ENCODE data around the gene CRYGD. TPM values are rescaled to one million over a fixed set of nuclear protein-coding genes. Genes with fewer than 3 reads are reported as not detected.

CRYGD gene
- total RNA-seq, 4 donors from 2014 or later, result not detected

- TF ChIP-seq POLR2A (IDR thresholded peaks at IDR 0.05), result no peak
- no peak for TF ChIP-seq CTCF (IDR thresholded peaks at IDR 0.05)
- Histone ChIP-seq H3K36me3 (no peaks in the 10 kb centered on the region), H3K4me3 (no peak overlapping the region), H3K9me3 (no peaks in the 10 kb centered on the region), H3K4me1 (no peaks in the 10 kb centered on the region), H3K27me3 (no peaks in the 10 kb centered on the region), H3K27ac (no peak overlapping the region)
- intact Hi-C loops (cut with DNase I), result no loop called here
- DNase-seq, result no peak
Observed at GRCh38 chr2:208093128-208093527, 31.2 kb downstream of the CRYGD start.

DNA sequence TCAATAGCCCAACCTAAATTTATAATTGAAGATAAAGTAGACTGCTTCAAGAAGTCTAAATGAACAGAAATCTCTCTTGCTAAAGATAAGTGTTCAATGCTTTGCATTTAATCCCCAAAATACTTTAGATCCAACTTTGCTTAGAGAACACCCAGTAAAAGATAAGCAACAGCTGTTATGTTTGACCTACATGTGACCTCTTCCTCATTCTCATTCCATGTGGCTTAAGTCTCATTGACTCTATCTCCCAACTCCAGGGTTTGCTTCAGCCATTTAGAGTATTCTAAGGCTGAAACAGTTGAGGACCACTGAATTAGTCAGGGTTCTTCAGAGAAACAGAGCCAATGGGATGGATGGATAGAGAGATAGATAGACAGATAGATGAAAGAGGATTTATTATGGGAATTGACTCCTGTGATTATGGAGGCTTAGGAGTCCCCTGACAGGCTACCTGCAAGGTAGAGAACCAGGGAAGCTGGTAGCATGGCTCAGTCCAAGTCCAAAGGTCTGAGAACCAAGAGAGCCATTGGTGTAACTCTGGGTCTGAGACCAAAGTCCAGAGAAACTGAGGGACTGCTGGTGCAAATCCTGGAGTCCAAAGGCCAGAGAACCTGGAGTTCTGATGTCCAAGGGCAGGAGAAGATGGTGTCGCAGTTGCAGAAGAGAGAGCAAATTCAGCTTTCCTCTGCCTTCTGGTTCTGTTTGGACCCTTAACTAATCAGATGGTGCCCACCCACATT is 32.1 kb downstream of the CRYGD start:
- no peak overlapping the region for H3K27ac ChIP-seq
- no peaks in the 10 kb centered on the region for H3K4me1 ChIP-seq
- H3K9me3 ChIP-seq, result no peaks in the 10 kb centered on the region
- 100% methylated on average over 1 of the region's 1 CpG for WGBS, 2 donors
- H3K36me3 ChIP-seq, result no peaks in the 10 kb centered on the region
- no peak for TF ChIP-seq POLR2A (IDR thresholded peaks at IDR 0.05)
- no peak for TF ChIP-seq CTCF (IDR thresholded peaks at IDR 0.05)
- DNase-seq, result no peak
- intact Hi-C loops (cut with DNase I), result no loop called here
- H3K27me3 ChIP-seq, result no peaks in the 10 kb centered on the region
- H3K4me3 ChIP-seq, result no peak overlapping the region

DNA sequence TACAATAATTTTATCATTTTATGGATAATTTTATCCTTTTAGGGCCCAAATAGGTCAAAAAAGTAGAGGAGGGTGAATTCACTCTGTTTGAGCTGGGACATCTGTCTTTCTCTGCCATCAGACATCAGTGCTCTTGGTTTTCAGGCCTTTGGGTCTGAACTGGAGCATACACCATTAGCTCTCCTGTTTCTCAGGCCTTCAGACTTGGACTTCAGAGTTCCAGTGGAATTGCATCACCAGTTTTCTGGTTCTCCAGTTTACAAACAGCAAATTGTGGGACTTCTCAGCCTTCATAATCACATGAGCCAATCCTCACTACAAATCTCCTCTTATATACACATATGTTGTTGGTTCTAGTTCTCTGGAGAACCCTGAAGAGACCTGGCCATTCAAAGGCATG is 33.9 kb downstream of the CRYGD start:
- Histone ChIP-seq H3K9me3 (no peaks in the 10 kb centered on the region), H3K27me3 (no peaks in the 10 kb centered on the region), H3K36me3 (no peaks in the 10 kb centered on the region), H3K27ac (no peak overlapping the region), H3K4me1 (no peaks in the 10 kb centered on the region), H3K4me3 (no peak overlapping the region)
- DNase-seq, result no peak
- TF ChIP-seq POLR2A (IDR thresholded peaks at IDR 0.05) (no peak), CTCF (IDR thresholded peaks at IDR 0.05) (no peak)
- intact Hi-C loops (cut with DNase I), result no loop called here

- H3K27ac ChIP-seq, result no peak overlapping the region
- intact Hi-C loops (cut with DNase I), result no loop called here
- 11 to 17% methylated on average over 1 of the region's 1 CpG for WGBS, 2 donors
- H3K4me1 ChIP-seq, result no peaks in the 10 kb centered on the region
- TF ChIP-seq CTCF (IDR thresholded peaks at IDR 0.05) (no peak), POLR2A (IDR thresholded peaks at IDR 0.05) (no peak)
- H3K9me3 ChIP-seq, result no peaks in the 10 kb centered on the region
- H3K4me3 ChIP-seq, result no peak overlapping the region
- no peaks in the 10 kb centered on the region for H3K36me3 ChIP-seq
- H3K27me3 ChIP-seq, result no peaks in the 10 kb centered on the region
- DNase-seq, result no peak
Observed at GRCh38 chr2:208086029-208086428, 38.3 kb downstream of the CRYGD start.

DNA sequence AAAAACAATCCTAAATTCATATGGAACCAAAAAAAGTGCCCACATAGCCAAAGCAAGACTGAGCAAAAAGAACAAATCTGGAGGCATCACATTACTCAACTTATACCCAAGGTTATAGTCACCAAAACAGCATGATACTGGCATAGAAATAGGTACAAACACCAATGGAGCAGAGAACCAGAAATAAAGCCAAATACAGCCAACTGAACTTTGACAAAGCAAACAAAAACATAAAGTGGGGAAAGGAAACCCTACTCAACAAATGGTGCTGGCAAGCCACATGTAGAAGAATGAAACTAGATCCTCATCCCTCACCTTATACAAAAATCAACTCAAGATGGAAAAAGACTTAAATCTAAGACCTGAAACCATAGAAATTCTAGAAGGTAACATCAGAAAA is 40.5 kb downstream of the CRYGD start:
- H3K27ac ChIP-seq, result no peak overlapping the region
- DNase-seq, result no peak
- no peak overlapping the region for H3K4me3 ChIP-seq
- no peaks in the 10 kb centered on the region for H3K36me3 ChIP-seq
- no peak for TF ChIP-seq POLR2A (IDR thresholded peaks at IDR 0.05)
- no peak for TF ChIP-seq CTCF (IDR thresholded peaks at IDR 0.05)
- no peaks in the 10 kb centered on the region for H3K4me1 ChIP-seq
- intact Hi-C loops (cut with DNase I), result no loop called here
- peaks cover 0 to 7% (median 0%) of the 10 kb centered on the region in 4 donors for H3K27me3 ChIP-seq
- H3K9me3 ChIP-seq, result no peaks in the 10 kb centered on the region
